OCI-LY3 (cell line): ENCODE results near the gene PAEP.

Source experiments
- H2AFZ ChIP-seq: fragments of 200-600, 300-600 bp; shearing (Covaris generic); 2 replicates; pipeline ENCODE4 v1.6.0; 2014; ENCODE audit warnings: antibody characterized with exemption, low read depth, low read length
- H3K27ac ChIP-seq: fragments of 200-600, 300-600 bp; sonication (generic); 2 replicates; pipeline ENCODE4 v1.5.1; 2014; ENCODE audit warnings: mild to moderate bottlenecking, low read length, moderate library complexity, mixed read lengths
- H3K27me3 ChIP-seq: fragments of 200-600, 300-600 bp; sonication (generic); 2 replicates; pipeline ENCODE4 v1.6.1; 2014; ENCODE audit warnings: low read depth, low read length, mixed read lengths
- H3K36me3 ChIP-seq: fragments of 200-600, 300-600 bp; sonication (generic); replicated peaks from 2 replicates; pipeline ENCODE3; 2014; ENCODE audit warnings: low read depth, low read length, mixed read lengths
- H3K4me1 ChIP-seq: fragments of 300-600, 200-600 bp; sonication (generic); 2 replicates; pipeline ENCODE4 v1.6.1; 2014; ENCODE audit warnings: low read length, mixed read lengths
- H3K4me2 ChIP-seq: fragments of 200-600, 300-600 bp; sonication (generic); 2 replicates; pipeline ENCODE4 v1.6.1; 2014; ENCODE audit warnings: low read length, mixed read lengths
- H3K4me3 ChIP-seq: fragments of 300-600, 200-600 bp; sonication (generic); 2 replicates; pipeline ENCODE4 v1.5.1; 2014; ENCODE audit warnings: antibody characterized with exemption, mild to moderate bottlenecking, low read length, moderate library complexity
- H3K79me2 ChIP-seq: fragments of 300-600, 200-600 bp; shearing (Covaris generic); 2 replicates; pipeline ENCODE4 v1.6.1; 2014; ENCODE audit warnings: mild to moderate bottlenecking, low read length, mixed read lengths
- H3K9ac ChIP-seq: fragments of 300-600, 200-600 bp; shearing (Covaris generic); 2 replicates; pipeline ENCODE4 v1.6.0; 2014; ENCODE audit warnings: mild to moderate bottlenecking, low read length, moderate library complexity
- H3K9me3 ChIP-seq: fragments of 200-600, 300-600 bp; shearing (Covaris generic); 2 replicates; pipeline ENCODE4 v1.6.1; 2014; ENCODE audit warnings: low read length, mixed read lengths; ENCODE audit not compliant: insufficient read depth
- H4K20me1 ChIP-seq: fragments of 200-600, 300-600 bp; sonication (generic); 2 replicates; pipeline ENCODE4 v1.6.1; 2016; ENCODE audit warnings: low read length, mixed read lengths; ENCODE audit not compliant: insufficient read depth
- CTCF ChIP-seq: fragments of 200-600, 300-600 bp; sonication (generic); IDR thresholded peaks from 2 replicates; pipeline ENCODE4 v1.5.1; 2014; ENCODE audit warnings: antibody characterized with exemption, low read length, low read depth
- EZH2phosphoT487 ChIP-seq: fragments of 200-600 bp; shearing (Covaris generic); IDR thresholded peaks from 2 replicates; pipeline ENCODE4 v1.6.1; 2018; ENCODE audit warnings: antibody characterized with exemption, mixed run types, low read depth

PAEP gene

GRCh38 chr9:135563039-135563476 lies 1.5 kb downstream of the PAEP start:
- Histone ChIP-seq H3K4me3 (no peak overlapping the region), H3K4me1 (no peaks in the 10 kb centered on the region), H3K27me3 (no peaks in the 10 kb centered on the region), H3K9ac (no peak overlapping the region), H3K4me2 (no peak overlapping the region), H2AFZ (no peak overlapping the region), H3K9me3 (no peaks in the 10 kb centered on the region), H3K27ac (no peak overlapping the region), H4K20me1 (no peaks in the 10 kb centered on the region), H3K36me3 (no peaks in the 10 kb centered on the region), H3K79me2 (no peaks in the 10 kb centered on the region)
- TF ChIP-seq CTCF (no peak), EZH2phosphoT487 (no peak)

GRCh38 chr9:135563858-135564257 lies 2.3 kb downstream of the PAEP start:
- no peaks in the 10 kb centered on the region for H3K36me3 ChIP-seq
- no peaks in the 10 kb centered on the region for H3K4me1 ChIP-seq
- no peaks in the 10 kb centered on the region for H3K79me2 ChIP-seq
- no peak for TF ChIP-seq EZH2phosphoT487
- no peak for TF ChIP-seq CTCF
- H3K27me3 ChIP-seq: peaks cover 2% of the 10 kb centered on the region; the same call in 1 of the 2 replicates
- no peak overlapping the region for H3K9ac ChIP-seq
- no peak overlapping the region for H2AFZ ChIP-seq
- H3K27ac ChIP-seq: no peak overlapping the region
- H3K9me3 ChIP-seq: no peaks in the 10 kb centered on the region
- no peak overlapping the region for H3K4me3 ChIP-seq
- no peaks in the 10 kb centered on the region for H4K20me1 ChIP-seq
- H3K4me2 ChIP-seq: no peak overlapping the region

- no peak overlapping the region for H3K4me2 ChIP-seq
- H3K79me2 ChIP-seq: no peaks in the 10 kb centered on the region
- no peak overlapping the region for H3K27ac ChIP-seq
- no peaks in the 10 kb centered on the region for H4K20me1 ChIP-seq
- no peak for TF ChIP-seq EZH2phosphoT487
- TF ChIP-seq CTCF: no peak
- no peak overlapping the region for H3K9ac ChIP-seq
- no peak overlapping the region for H3K4me3 ChIP-seq
- no peaks in the 10 kb centered on the region for H3K4me1 ChIP-seq
- no peaks in the 10 kb centered on the region for H3K36me3 ChIP-seq
- H2AFZ ChIP-seq: no peak overlapping the region
- no peaks in the 10 kb centered on the region for H3K9me3 ChIP-seq
- H3K27me3 ChIP-seq: peaks cover 10% of the 10 kb centered on the region; the same call in 1 of the 2 replicates
Measured at GRCh38 chr9:135565141-135565628, 3.6 kb downstream of the PAEP start.

- H3K4me1 ChIP-seq: no peaks in the 10 kb centered on the region
- H2AFZ ChIP-seq: no peak overlapping the region
- no peak overlapping the region for H3K4me2 ChIP-seq
- peaks cover 10% of the 10 kb centered on the region; the same call in 1 of the 2 replicates for H3K27me3 ChIP-seq
- no peak overlapping the region for H3K9ac ChIP-seq
- H3K79me2 ChIP-seq: no peaks in the 10 kb centered on the region
- no peak overlapping the region for H3K4me3 ChIP-seq
- TF ChIP-seq EZH2phosphoT487 (no peak), CTCF (no peak)
- no peaks in the 10 kb centered on the region for H4K20me1 ChIP-seq
- H3K9me3 ChIP-seq: no peaks in the 10 kb centered on the region
- no peak overlapping the region for H3K27ac ChIP-seq
- no peaks in the 10 kb centered on the region for H3K36me3 ChIP-seq
Measured at GRCh38 chr9:135565636-135566035, 4.1 kb downstream of the PAEP start.
